ENCODE data around the gene ADAM23.

DNA sequence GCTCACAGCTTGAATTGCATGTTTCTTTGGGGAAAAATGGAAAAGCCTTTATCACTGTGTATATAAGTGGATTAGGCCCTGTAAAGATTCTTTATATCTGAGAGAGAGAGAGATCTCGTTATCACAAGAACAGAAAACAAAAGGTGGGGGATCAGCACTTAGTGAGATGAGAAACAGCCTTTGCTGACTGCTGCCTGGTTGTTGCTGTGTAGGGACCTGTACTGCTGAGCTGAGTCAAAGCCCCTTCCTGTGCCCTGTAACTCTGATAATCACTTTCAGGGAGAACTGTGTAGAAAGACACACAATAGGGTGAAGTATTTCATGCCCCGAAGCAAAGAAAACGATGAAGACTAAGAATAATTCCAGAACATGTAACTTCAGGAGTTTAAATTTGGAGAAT lies 168.4 kb downstream of the ADAM23 start:
- TF ChIP-seq, protein P1, sequence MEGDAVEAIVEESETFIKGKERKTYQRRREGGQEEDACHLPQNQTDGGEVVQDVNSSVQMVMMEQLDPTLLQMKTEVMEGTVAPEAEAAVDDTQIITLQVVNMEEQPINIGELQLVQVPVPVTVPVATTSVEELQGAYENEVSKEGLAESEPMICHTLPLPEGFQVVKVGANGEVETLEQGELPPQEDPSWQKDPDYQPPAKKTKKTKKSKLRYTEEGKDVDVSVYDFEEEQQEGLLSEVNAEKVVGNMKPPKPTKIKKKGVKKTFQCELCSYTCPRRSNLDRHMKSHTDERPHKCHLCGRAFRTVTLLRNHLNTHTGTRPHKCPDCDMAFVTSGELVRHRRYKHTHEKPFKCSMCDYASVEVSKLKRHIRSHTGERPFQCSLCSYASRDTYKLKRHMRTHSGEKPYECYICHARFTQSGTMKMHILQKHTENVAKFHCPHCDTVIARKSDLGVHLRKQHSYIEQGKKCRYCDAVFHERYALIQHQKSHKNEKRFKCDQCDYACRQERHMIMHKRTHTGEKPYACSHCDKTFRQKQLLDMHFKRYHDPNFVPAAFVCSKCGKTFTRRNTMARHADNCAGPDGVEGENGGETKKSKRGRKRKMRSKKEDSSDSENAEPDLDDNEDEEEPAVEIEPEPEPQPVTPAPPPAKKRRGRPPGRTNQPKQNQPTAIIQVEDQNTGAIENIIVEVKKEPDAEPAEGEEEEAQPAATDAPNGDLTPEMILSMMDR (IDR thresholded peaks at IDR 0.05; ENCODE audit: low read depth, low read length): no peak
- no peak for TF ChIP-seq EZH2phosphoT487 (IDR thresholded peaks at IDR 0.05; ENCODE audit: low read depth)
